MM.1S (cell line): Measurements from ENCODE around the gene SUPT3H.
"Not testable (repeated sequence)": the region's sequence is repeated elsewhere in the genome, so short reads cannot be mapped to it uniquely, and the experiment has no call there.

Experiments used
- DNase-seq: peaks from one replicate; pipeline ENCODE4 v3.0.0-alpha.2; 2015
- H2AFZ ChIP-seq: fragments of 300-600 bp; sonication (generic); 2 replicates; pipeline ENCODE4 v1.6.0; 2016; ENCODE audit warnings: antibody characterized with exemption, low read length
- H3F3A ChIP-seq: fragments of 300-600 bp; sonication (generic); 2 replicates; pipeline ENCODE4 v1.6.1; 2016; ENCODE audit warnings: mild to moderate bottlenecking, antibody characterized with exemption, low read length, moderate library complexity, mixed read lengths; ENCODE audit not compliant: insufficient read depth
- H3K27ac ChIP-seq: fragments of 300-600 bp; sonication (generic); 2 replicates; pipeline ENCODE4 v1.5.1; 2016; ENCODE audit warnings: mild to moderate bottlenecking, low read length
- H3K27me3 ChIP-seq: fragments of 300-600 bp; sonication (generic); replicated peaks from 2 replicates; pipeline ENCODE4 v1.6.0; 2016; ENCODE audit warnings: low read length; ENCODE audit not compliant: insufficient read depth
- H3K36me3 ChIP-seq: fragments of 300-600 bp; sonication (generic); replicated peaks from 2 replicates; pipeline ENCODE4 v1.6.1; 2016; ENCODE audit warnings: mild to moderate bottlenecking, low read length, mixed read lengths; ENCODE audit not compliant: insufficient read depth
- H3K4me1 ChIP-seq: fragments of 300-600 bp; sonication (generic); 2 replicates; pipeline ENCODE4 v1.6.1; 2016; ENCODE audit warnings: low read length, mixed read lengths
- H3K4me2 ChIP-seq: fragments of 300-600 bp; sonication (generic); 2 replicates; pipeline ENCODE4 v1.6.0; 2016; ENCODE audit warnings: low read depth, low read length
- H3K4me3 ChIP-seq: fragments of 300-600 bp; sonication (generic); 2 replicates; pipeline ENCODE4 v1.5.1; 2016; ENCODE audit warnings: low read length, mixed read lengths
- H3K79me2 ChIP-seq: fragments of 300-600 bp; sonication (generic); 2 replicates; pipeline ENCODE4 v1.6.1; 2016; ENCODE audit warnings: mixed run types, low read length, mixed read lengths
- H3K9ac ChIP-seq: fragments of 300-600 bp; sonication (generic); 2 replicates; pipeline ENCODE4 v1.6.1; 2016; ENCODE audit warnings: low read length, mixed read lengths
- H3K9me2 ChIP-seq: fragments of 300-600 bp; sonication (generic); replicated peaks from 2 replicates; pipeline ENCODE4 v1.6.1; 2016; ENCODE audit warnings: mild to moderate bottlenecking, low read length, mixed read lengths; ENCODE audit not compliant: insufficient read depth
- H3K9me3 ChIP-seq: fragments of 300-600 bp; sonication (generic); replicated peaks from 2 replicates; pipeline ENCODE4 v1.6.1; 2016; ENCODE audit warnings: mild to moderate bottlenecking, low read length, mixed read lengths; ENCODE audit not compliant: insufficient read depth
- H4K20me1 ChIP-seq: fragments of 300-600 bp; sonication (generic); 2 replicates; pipeline ENCODE4 v1.6.1; 2016; ENCODE audit warnings: mild to moderate bottlenecking, low read length, moderate library complexity, mixed read lengths; ENCODE audit not compliant: insufficient read depth
- CTCF ChIP-seq: fragments of 300-600 bp; sonication (generic); IDR thresholded peaks from 2 replicates; pipeline ENCODE4 v1.5.1; 2016; ENCODE audit warnings: antibody characterized with exemption, low read length, mixed read lengths
- EZH2 ChIP-seq: fragments of 300-600 bp; sonication (generic); optimal IDR thresholded peaks from 2 replicates; pipeline ENCODE3; 2017; ENCODE audit warnings: low read depth, mild to moderate bottlenecking, antibody characterized with exemption, low read length, mixed read lengths
- EZH2phosphoT487 ChIP-seq: fragments of 300-600 bp; sonication (generic); IDR thresholded peaks from 2 replicates; pipeline ENCODE4 v1.6.1; 2018; ENCODE audit warnings: antibody characterized with exemption, low read length

Gene SUPT3H

GRCh38 chr6:45148711-45149341 lies 228.9 kb downstream of the SUPT3H start:
- no peak for TF ChIP-seq CTCF
- TF ChIP-seq EZH2phosphoT487, result no peak
- TF ChIP-seq EZH2, result no peak
- Histone ChIP-seq H2AFZ (no peak overlapping the region), H3K36me3 (no peaks in the 10 kb centered on the region), H3K4me2 (no peak overlapping the region), H3K27ac (no peak overlapping the region), H4K20me1 (no peaks in the 10 kb centered on the region), H3K27me3 (no peaks in the 10 kb centered on the region), H3K4me3 (no peak overlapping the region), H3K9me3 (no peaks in the 10 kb centered on the region), H3K4me1 (no peaks in the 10 kb centered on the region), H3K79me2 (no peaks in the 10 kb centered on the region), H3K9me2 (no peaks in the 10 kb centered on the region), H3K9ac (no peak overlapping the region), H3F3A (no peaks in the 10 kb centered on the region)
- no peak for DNase-seq

- H3K4me2 ChIP-seq, result no peak overlapping the region
- TF ChIP-seq EZH2 (no peak), EZH2phosphoT487 (no peak), CTCF (no peak)
Measured at GRCh38 chr6:45148278-45148677, 229.5 kb downstream of the SUPT3H start.

GRCh38 chr6:45145658-45146057 lies 232.1 kb downstream of the SUPT3H start:
- H3K79me2 ChIP-seq, H4K20me1 ChIP-seq, H3K9me2 ChIP-seq, H3K4me1 ChIP-seq, H3K9ac ChIP-seq, H3K4me3 ChIP-seq, H3F3A ChIP-seq, H2AFZ ChIP-seq, DNase-seq, H3K4me2 ChIP-seq, H3K9me3 ChIP-seq, H3K27me3 ChIP-seq, H3K27ac ChIP-seq, H3K36me3 ChIP-seq: not testable (repeated sequence)

More at GRCh38 chr6:45148278-45148677, 229.5 kb downstream of the SUPT3H start:
- no peaks in the 10 kb centered on the region for H3K27me3 ChIP-seq
- no peaks in the 10 kb centered on the region for H3K4me1 ChIP-seq
- H3K36me3 ChIP-seq, result no peaks in the 10 kb centered on the region
- no peak for DNase-seq
- H3K79me2 ChIP-seq, result no peaks in the 10 kb centered on the region
- H3K4me3 ChIP-seq, result no peak overlapping the region
- no peaks in the 10 kb centered on the region for H3F3A ChIP-seq
- H4K20me1 ChIP-seq, result no peaks in the 10 kb centered on the region
- H3K9ac ChIP-seq, result no peak overlapping the region
- no peak overlapping the region for H3K27ac ChIP-seq
- H3K9me3 ChIP-seq, result no peaks in the 10 kb centered on the region
- no peaks in the 10 kb centered on the region for H3K9me2 ChIP-seq
- H2AFZ ChIP-seq, result no peak overlapping the region

DNA sequence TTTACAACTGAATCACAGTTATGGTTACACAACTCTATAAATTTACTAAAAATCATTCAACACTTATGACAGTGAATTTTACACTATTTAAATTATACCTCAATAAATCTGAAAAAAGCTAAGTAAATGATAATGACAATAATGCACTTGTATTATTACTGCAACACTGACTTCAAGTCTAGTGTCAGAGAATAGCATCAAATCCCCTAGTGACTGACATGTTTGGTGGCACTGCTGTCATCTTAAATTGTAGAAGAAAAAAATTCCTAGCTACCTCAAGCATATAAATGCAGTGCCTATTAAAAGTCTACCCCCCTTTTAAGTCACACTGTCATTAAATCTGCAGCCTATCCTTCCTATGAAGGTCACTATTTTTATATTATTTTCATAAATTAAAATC lies 239.0 kb downstream of the SUPT3H start:
- Histone ChIP-seq H3K79me2 (no peaks in the 10 kb centered on the region), H2AFZ (no peak overlapping the region), H3K27ac (no peak overlapping the region), H3F3A (no peaks in the 10 kb centered on the region), H3K27me3 (no peaks in the 10 kb centered on the region), H3K9me2 (no peaks in the 10 kb centered on the region), H3K36me3 (no peaks in the 10 kb centered on the region), H3K4me1 (no peaks in the 10 kb centered on the region), H3K9ac (no peak overlapping the region), H4K20me1 (no peaks in the 10 kb centered on the region), H3K9me3 (no peaks in the 10 kb centered on the region), H3K4me3 (no peak overlapping the region), H3K4me2 (no peak overlapping the region)
- DNase-seq, result no peak
- TF ChIP-seq EZH2 (no peak), CTCF (no peak), EZH2phosphoT487 (no peak)
